WERI-Rb-1 (cell line): Measurements from ENCODE around the gene AP2M1.

ENCODE experiments used
- DNase-seq: peaks from one replicate; pipeline ENCODE4 v3.0.0-alpha.2; 2020
- H3K27ac ChIP-seq: fragments of 250-450 bp; sonication (Bioruptor Pico); 2 replicates; pipeline ENCODE4 v1.5.1; 2020; ENCODE audit warnings: mild to moderate bottlenecking, moderate library complexity
- H3K27me3 ChIP-seq: fragments of 250-450 bp; sonication (Bioruptor Pico); 2 replicates; pipeline ENCODE4 v1.5.1; 2021; ENCODE audit warnings: mild to moderate bottlenecking, low read depth, moderate library complexity; ENCODE audit not compliant: insufficient read depth, severe bottlenecking
- H3K36me3 ChIP-seq: fragments of 250-450 bp; sonication (Bioruptor Pico); 2 replicates; pipeline ENCODE4 v1.5.1; 2020; ENCODE audit warnings: mild to moderate bottlenecking, moderate library complexity
- H3K4me3 ChIP-seq: 2 replicates; pipeline ENCODE4 v1.5.1; 2011; ENCODE audit warnings: low read depth, mild to moderate bottlenecking, control low read depth, low read length
- H3K9me3 ChIP-seq: fragments of 250-450 bp; sonication (Bioruptor Pico); 2 replicates; pipeline ENCODE4 v1.5.1; 2021; ENCODE audit warnings: mild to moderate bottlenecking, moderate library complexity; ENCODE audit not compliant: severe bottlenecking
- CTCF ChIP-seq: IDR thresholded peaks from 2 replicates; pipeline ENCODE4 v1.5.1; 2011; ENCODE audit warnings: low read depth, mild to moderate bottlenecking, control low read depth, inconsistent platforms, low read length

AP2M1 gene

DNA sequence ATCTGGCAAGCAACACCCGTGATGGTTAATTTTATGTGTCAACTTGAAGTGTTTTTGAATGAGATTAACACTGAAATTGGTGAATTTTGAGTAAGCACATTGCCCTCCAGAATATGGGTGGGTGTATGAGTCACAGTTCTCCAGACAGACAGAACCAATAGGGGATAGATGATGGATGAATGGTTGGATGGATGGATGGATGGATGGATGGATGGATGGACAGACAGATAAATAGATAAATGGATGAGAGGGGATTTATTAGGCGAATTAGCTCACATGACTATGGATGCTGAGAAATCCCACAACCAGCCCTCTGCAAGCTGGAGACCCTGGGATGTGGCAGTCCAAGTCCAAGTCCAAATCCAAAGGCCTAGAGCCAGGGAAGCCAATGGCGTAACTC lies 49.3 kb downstream of the AP2M1 start:
- no peaks in the 10 kb centered on the region for H3K9me3 ChIP-seq
- no peak for TF ChIP-seq CTCF
- H3K27ac ChIP-seq: no peak overlapping the region
- no peaks in the 10 kb centered on the region for H3K27me3 ChIP-seq
- H3K4me3 ChIP-seq: no peak overlapping the region
- no peaks in the 10 kb centered on the region for H3K36me3 ChIP-seq
- DNase-seq: no peak

- Histone ChIP-seq H3K27ac (no peak overlapping the region), H3K27me3 (peaks cover 4% of the 10 kb centered on the region), H3K4me3 (no peak overlapping the region), H3K36me3 (no peaks in the 10 kb centered on the region), H3K9me3 (no peaks in the 10 kb centered on the region)
- TF ChIP-seq CTCF: peak; percentile 90
- peak; percentile 55 for DNase-seq
Observed at GRCh38 chr3:184227481-184227935, 52.9 kb downstream of the AP2M1 start.

DNA sequence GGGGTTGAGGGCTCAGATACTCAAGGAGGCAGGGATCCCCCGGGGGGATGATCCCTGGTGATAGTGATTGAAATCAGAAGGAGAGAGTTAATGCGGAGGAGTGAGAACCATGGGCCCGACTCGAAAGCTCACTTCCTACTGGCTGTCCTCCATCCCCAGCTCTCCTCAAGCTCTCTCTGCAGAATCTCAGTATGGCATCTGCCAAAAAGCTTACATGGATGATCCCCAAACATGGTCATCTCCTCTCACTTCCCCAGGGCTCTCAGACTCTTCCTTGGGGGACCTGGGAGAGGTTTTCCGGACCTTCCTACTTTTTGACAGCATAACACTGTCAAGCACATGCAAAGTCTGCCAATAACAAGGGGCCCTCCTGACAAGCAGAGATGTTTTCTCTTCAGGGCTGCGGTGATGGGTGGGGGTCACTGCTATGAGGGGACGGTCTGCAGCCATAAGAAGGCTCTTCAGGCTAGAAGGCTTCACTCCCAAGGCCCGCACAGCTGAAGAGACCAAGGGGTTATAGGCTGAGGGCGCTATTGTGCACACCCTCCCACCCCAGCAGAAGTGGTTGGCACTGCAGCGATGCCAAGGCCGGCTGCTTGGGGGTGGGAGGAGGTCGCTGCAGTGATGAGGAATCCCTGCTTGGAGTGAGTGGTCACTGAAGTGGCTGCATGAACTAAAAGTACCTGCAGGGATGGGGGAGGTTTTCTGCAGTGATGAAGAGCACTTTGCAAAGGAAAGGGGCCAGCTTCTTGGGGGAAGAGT lies 53.9 kb downstream of the AP2M1 start:
- no peak overlapping the region for H3K27ac ChIP-seq
- H3K9me3 ChIP-seq: no peaks in the 10 kb centered on the region
- peak; percentile 26; the same call in 1 of the 2 replicates for TF ChIP-seq CTCF
- peak overlapping the region; percentile 73 for H3K4me3 ChIP-seq
- H3K27me3 ChIP-seq: peaks cover 4% of the 10 kb centered on the region
- no peaks in the 10 kb centered on the region for H3K36me3 ChIP-seq
- DNase-seq: no peak

DNA sequence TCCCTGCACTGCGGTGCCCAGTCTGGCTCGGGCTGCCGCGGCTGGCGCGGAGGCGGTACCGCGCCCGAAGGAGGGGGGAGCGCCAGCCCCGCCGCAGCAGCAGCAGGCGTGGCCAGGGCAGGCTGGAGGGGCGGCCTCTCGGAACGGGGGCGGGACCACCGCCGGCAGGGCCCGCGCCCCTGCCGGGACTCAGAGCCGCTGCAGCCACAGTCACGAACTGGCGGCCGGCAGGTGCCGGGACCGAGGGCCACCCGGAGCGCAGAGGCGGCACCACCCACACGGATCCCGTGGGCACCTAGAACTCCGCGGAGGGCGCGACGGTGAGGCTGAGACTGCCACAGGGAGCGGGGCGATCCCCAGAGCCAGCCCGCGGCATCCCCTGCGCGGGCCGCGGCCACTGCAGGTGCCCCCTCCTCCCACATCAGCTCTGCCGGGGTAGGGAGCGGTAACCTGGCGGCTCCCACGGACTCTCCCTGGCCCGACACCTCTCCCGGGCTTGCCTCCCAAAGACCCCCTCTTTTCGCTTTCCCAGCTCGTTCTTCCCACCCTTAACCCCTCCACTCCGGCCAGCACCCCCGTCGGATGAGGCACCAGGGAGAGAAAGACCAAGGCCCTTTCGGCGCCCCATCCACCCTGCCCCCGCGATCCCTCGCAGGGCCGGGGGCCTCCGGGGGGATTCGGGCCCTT lies 54.9 kb downstream of the AP2M1 start, which contains the start of gene VWA5B2:
Gene VWA5B2, plus strand, starts transcription at position 192 of the 687 bp plus-strand sequence. CDS start 944 bp downstream, outside the sequence.
- H3K36me3 ChIP-seq: no peaks in the 10 kb centered on the region
- no peak within 1 kb of the TSS; the same call in 1 of the 2 replicates for H3K27ac ChIP-seq
- H3K4me3 ChIP-seq: peak within 1 kb of the TSS; percentile 73
- TF ChIP-seq CTCF: peak; percentile 26; the same call in 1 of the 2 replicates
- DNase-seq: peak; percentile 81
- no peaks in the 10 kb centered on the region for H3K9me3 ChIP-seq
- peaks cover 4% of the 10 kb centered on the region for H3K27me3 ChIP-seq

- TF ChIP-seq CTCF: no peak
- Histone ChIP-seq H3K4me3 (peak overlapping the region; percentile 73), H3K36me3 (no peaks in the 10 kb centered on the region), H3K9me3 (no peaks in the 10 kb centered on the region), H3K27ac (no peak overlapping the region), H3K27me3 (peaks cover 4% of the 10 kb centered on the region)
- DNase-seq: peak; percentile 34
Observed at GRCh38 chr3:184230081-184230602, 55.5 kb downstream of the AP2M1 start.
